Fibroblast of lung (primary cell): ENCODE data around the gene ATG101. TPM values are rescaled to one million over a fixed set of nuclear protein-coding genes. Genes with fewer than 3 reads are reported as not detected.

Experiments used
- DNase-seq, 2 donors: peaks; one replicate each; pipeline versions ENCODE4 v3.0.0 to v3.0.0-alpha.2; 2010; ENCODE audit warnings: low read depth in 2 of 2
- H2AFZ ChIP-seq: 2 replicates; pipeline ENCODE4 v1.5.1; 2012; ENCODE audit warnings: low read length, control low read depth, inconsistent platforms
- H3K27ac ChIP-seq: 2 replicates; pipeline ENCODE4 v1.5.1; 2011; ENCODE audit warnings: low read length, control low read depth; ENCODE audit not compliant: insufficient read depth
- H3K27me3 ChIP-seq: 2 replicates; pipeline ENCODE4 v1.5.1; 2011; ENCODE audit warnings: mild to moderate bottlenecking, low read length; ENCODE audit not compliant: control insufficient read depth, insufficient read depth
- H3K36me3 ChIP-seq: 2 replicates; pipeline ENCODE4 v1.5.1; 2011; ENCODE audit warnings: low read length; ENCODE audit not compliant: control insufficient read depth, insufficient read depth
- H3K4me1 ChIP-seq: 2 replicates; pipeline ENCODE4 v1.5.1; 2011; ENCODE audit warnings: low read length; ENCODE audit not compliant: control insufficient read depth, insufficient read depth; ENCODE audit errors: extremely low read depth
- H3K4me2 ChIP-seq: 2 replicates; pipeline ENCODE4 v1.5.1; 2011; ENCODE audit warnings: low read length, control low read depth; ENCODE audit not compliant: insufficient read depth; ENCODE audit errors: extremely low read depth
- H3K4me3 ChIP-seq, 4 experiments: fragments of 200-600 bp in 1 of 4; sonication (generic) in 1 of 4; replicated peaks in 1 of 4; 2 replicates each; pipeline ENCODE4 v1.5.1; 2011 to 2016; ENCODE audit warnings: low read length in 4 of 4, low read depth in 3 of 4, mild to moderate bottlenecking in 3 of 4, control low read depth in 2 of 4, inconsistent platforms in 1 of 4, mixed read lengths in 1 of 4; ENCODE audit not compliant: insufficient read depth in 1 of 4; ENCODE audit errors: control extremely low read depth in 1 of 4
- H3K79me2 ChIP-seq: 2 replicates; pipeline ENCODE4 v1.5.1; 2012; ENCODE audit warnings: mild to moderate bottlenecking, low read length, inconsistent platforms; ENCODE audit not compliant: control insufficient read depth, insufficient read depth
- H3K9ac ChIP-seq: 2 replicates; pipeline ENCODE4 v1.5.1; 2011; ENCODE audit warnings: mild to moderate bottlenecking, low read length, control low read depth; ENCODE audit not compliant: insufficient read depth
- H3K9me3 ChIP-seq: 2 replicates; pipeline ENCODE4 v1.5.1; 2012; ENCODE audit warnings: low read depth, low read length; ENCODE audit not compliant: control insufficient read depth, insufficient read depth
- H4K20me1 ChIP-seq: 2 replicates; pipeline ENCODE4 v1.5.1; 2011; ENCODE audit warnings: low read length; ENCODE audit not compliant: control insufficient read depth, insufficient read depth; ENCODE audit errors: extremely low read depth
- CTCF ChIP-seq, 2 donors: IDR thresholded peaks in 1 of 2; conservative IDR thresholded peaks in 1 of 2; 1 replicate in 1 of 2; 2 replicates in 1 of 2; pipeline ENCODE4 v1.5.1; 2011 to 2012; ENCODE audit warnings: low read length in 2 of 2, control low read depth in 1 of 2, inconsistent platforms in 1 of 2, low read depth in 1 of 2, mild to moderate bottlenecking in 1 of 2
- EZH2 ChIP-seq: IDR thresholded peaks from 2 replicates; pipeline ENCODE4 v1.5.1; 2012; ENCODE audit warnings: low read length, control low read depth, mild to moderate bottlenecking; ENCODE audit errors: missing control alignments
- polyA plus RNA-seq, 2 donors: library from polyadenylated mRNA; depleted of rRNA in 1 of 2; stranded (reverse) in 1 of 2; unstranded in 1 of 2; fragments of >200 nt; gene quantifications; 2 replicates each; pipeline ENCODE4 v1.2.1, GENCODE V29; 2011 to 2012; ENCODE audit warnings: missing spikeins in 1 of 2
- total RNA-seq: library from RNA; depleted of rRNA; stranded (reverse); fragments of >200 nt; gene quantifications from 2 replicates; pipeline ENCODE4 v1.2.1, GENCODE V29; 2014

Gene ATG101
- total and polyA plus RNA-seq, 2 donors (not counting 1 experiment from before 2014, with no cell fraction given), result 82.9 to 90.3 TPM

- Histone ChIP-seq H3K79me2 (peaks cover 3% of the 10 kb centered on the region), H3K4me2 (peak overlapping the region; percentile 55), H4K20me1 (no peaks in the 10 kb centered on the region), H3K27me3 (no peaks in the 10 kb centered on the region), H3K4me1 (peaks cover 39% of the 10 kb centered on the region), H2AFZ (no peak overlapping the region), H3K9me3 (no peaks in the 10 kb centered on the region), H3K4me3 (peak overlapping the region in 1 of 4 experiments; percentile 57), H3K9ac (peak overlapping the region; percentile 46), H3K27ac (peak overlapping the region; percentile 62), H3K36me3 (peaks cover 6% of the 10 kb centered on the region)
- TF ChIP-seq EZH2, result no peak
- TF ChIP-seq CTCF (conservative IDR thresholded peaks at IDR 0.05 in 1 of 2, IDR thresholded peaks at IDR 0.05 in 1 of 2; ENCODE audit: low read depth in 1 of 2, low read length in 2 of 2), result no peak
- DNase-seq, result peak; percentile 63 to 87
Measured at GRCh38 chr12:52082026-52082668, 12.4 kb downstream of the ATG101 start.

GRCh38 chr12:52082669-52082987 lies 12.8 kb downstream of the ATG101 start:
- Histone ChIP-seq H3K4me3 (no peak overlapping the region), H3K27ac (peak overlapping the region; percentile 62), H3K27me3 (no peaks in the 10 kb centered on the region), H3K9ac (peak overlapping the region; percentile 42), H3K36me3 (peaks cover 4% of the 10 kb centered on the region), H3K4me1 (peaks cover 39% of the 10 kb centered on the region), H3K9me3 (no peaks in the 10 kb centered on the region), H4K20me1 (no peaks in the 10 kb centered on the region), H3K4me2 (no peak overlapping the region), H2AFZ (no peak overlapping the region), H3K79me2 (peaks cover 3% of the 10 kb centered on the region)
- TF ChIP-seq CTCF (conservative IDR thresholded peaks at IDR 0.05 in 1 of 2, IDR thresholded peaks at IDR 0.05 in 1 of 2; ENCODE audit: low read depth in 1 of 2, low read length in 2 of 2), result no peak
- no peak for TF ChIP-seq EZH2
- no peak for DNase-seq

- TF ChIP-seq EZH2, result no peak
- peak; percentile 95 to 99 for TF ChIP-seq CTCF (conservative IDR thresholded peaks at IDR 0.05 in 1 of 2, IDR thresholded peaks at IDR 0.05 in 1 of 2; ENCODE audit: low read depth in 1 of 2, low read length in 2 of 2)
- H3K4me1 ChIP-seq, result peaks cover 39% of the 10 kb centered on the region
- peak overlapping the region; percentile 48 for H3K4me2 ChIP-seq
- no peaks in the 10 kb centered on the region for H3K27me3 ChIP-seq
- no peaks in the 10 kb centered on the region for H3K9me3 ChIP-seq
- H3K9ac ChIP-seq, result peak overlapping the region; percentile 42
- H2AFZ ChIP-seq, result no peak overlapping the region
- H4K20me1 ChIP-seq, result no peaks in the 10 kb centered on the region
- peak overlapping the region; percentile 62 for H3K27ac ChIP-seq
- peaks cover 3% of the 10 kb centered on the region for H3K79me2 ChIP-seq
- peak; percentile 49 to 73 for DNase-seq
- H3K4me3 ChIP-seq, result no peak overlapping the region
- peaks cover under 1% of the 10 kb centered on the region for H3K36me3 ChIP-seq
Measured at GRCh38 chr12:52082988-52083637, 13.3 kb downstream of the ATG101 start.
